Measurements from ENCODE around the gene ASCC2. TPM values are rescaled to one million over a fixed set of nuclear protein-coding genes. Genes with fewer than 3 reads are reported as not detected.
A peak's percentile ranks its signal among the peaks of the same experiment; 100 is the strongest.

Gene ASCC2
- total and polyA plus RNA-seq, 2 experiments from 2014 or later, result 30.5 to 31.3 TPM

GRCh38 chr22:29765905-29766631 lies 72.0 kb downstream of the ASCC2 start:
- Histone ChIP-seq H3K4me1 (ENCODE audit: insufficient read depth) (peaks cover 11% of the 10 kb centered on the region), H3K79me2 (replicated peaks; ENCODE audit: insufficient read depth) (peaks cover 24% of the 10 kb centered on the region), H3K4me2 (peak overlapping the region; percentile 99), H3F3A (replicated peaks; ENCODE audit: low read depth) (peaks cover 4% of the 10 kb centered on the region; the same call in 1 of the 2 replicates), H2AFZ (peak overlapping the region; percentile 80), H3K27me3 (ENCODE audit: insufficient read depth) (no peaks in the 10 kb centered on the region), H3K9me2 (ENCODE audit: insufficient read depth) (no peaks in the 10 kb centered on the region), H3K36me3 (ENCODE audit: insufficient read depth) (no peaks in the 10 kb centered on the region), H3K4me3 (peak overlapping the region; percentile 82), H4K20me1 (replicated peaks; ENCODE audit: insufficient read depth) (peaks cover 4% of the 10 kb centered on the region), H3K27ac (ENCODE audit: low read depth) (peak overlapping the region; percentile 75; the same call in 1 of the 2 replicates)
- Mint-ChIP-seq H3K4me3 (peak overlapping the region; percentile 100), H3K9me3 (no peaks in the 10 kb centered on the region), H3K4me1 (peaks cover 15% of the 10 kb centered on the region), H3K27ac (peak overlapping the region; percentile 93; the same call in 1 of the 2 replicates), H3K27me3 (ENCODE audit: insufficient read depth, low read depth, poor library complexity) (peaks cover 9% of the 10 kb centered on the region), H3K36me3 (ENCODE audit: low read depth) (peaks cover 27% of the 10 kb centered on the region)
- ATAC-seq, result peak; percentile 29
- no peak for DNase-seq (ENCODE audit: low spot score)
- TF ChIP-seq CTCF (conservative IDR thresholded peaks at IDR 0.05; ENCODE audit: low read depth in 2 of 2), result no peak
- no peak for TF ChIP-seq CREB1 (CRISPR knock-in tag; IDR thresholded peaks at IDR 0.05; ENCODE audit: low read depth)
- TF ChIP-seq JUNB (IDR thresholded peaks at IDR 0.05; ENCODE audit: unreplicated experiment), result no peak
- no peak for TF ChIP-seq NANOG (IDR thresholded peaks at IDR 0.05; ENCODE audit: borderline replicate concordance)
- no peak for TF ChIP-seq POLR2AphosphoS5 (IDR thresholded peaks at IDR 0.05; ENCODE audit: low read depth)
- no peak for TF ChIP-seq EZH2 (IDR thresholded peaks at IDR 0.05; ENCODE audit: low read depth, unreplicated experiment)
- no peak for TF ChIP-seq ZNF114 (CRISPR knock-in tag; IDR thresholded peaks at IDR 0.05)
- no peak for TF ChIP-seq EZH2phosphoT487 (IDR thresholded peaks at IDR 0.05; ENCODE audit: unreplicated experiment)
- TF ChIP-seq, protein P1, sequence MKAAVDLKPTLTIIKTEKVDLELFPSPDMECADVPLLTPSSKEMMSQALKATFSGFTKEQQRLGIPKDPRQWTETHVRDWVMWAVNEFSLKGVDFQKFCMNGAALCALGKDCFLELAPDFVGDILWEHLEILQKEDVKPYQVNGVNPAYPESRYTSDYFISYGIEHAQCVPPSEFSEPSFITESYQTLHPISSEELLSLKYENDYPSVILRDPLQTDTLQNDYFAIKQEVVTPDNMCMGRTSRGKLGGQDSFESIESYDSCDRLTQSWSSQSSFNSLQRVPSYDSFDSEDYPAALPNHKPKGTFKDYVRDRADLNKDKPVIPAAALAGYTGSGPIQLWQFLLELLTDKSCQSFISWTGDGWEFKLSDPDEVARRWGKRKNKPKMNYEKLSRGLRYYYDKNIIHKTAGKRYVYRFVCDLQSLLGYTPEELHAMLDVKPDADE (IDR thresholded peaks at IDR 0.05), result no peak
- TF ChIP-seq ZNF331 (CRISPR knock-in tag; IDR thresholded peaks at IDR 0.05; ENCODE audit: low read depth), result no peak
- TF ChIP-seq ZNF462 (CRISPR knock-in tag; IDR thresholded peaks at IDR 0.05), result no peak
- TF ChIP-seq, protein P2, sequence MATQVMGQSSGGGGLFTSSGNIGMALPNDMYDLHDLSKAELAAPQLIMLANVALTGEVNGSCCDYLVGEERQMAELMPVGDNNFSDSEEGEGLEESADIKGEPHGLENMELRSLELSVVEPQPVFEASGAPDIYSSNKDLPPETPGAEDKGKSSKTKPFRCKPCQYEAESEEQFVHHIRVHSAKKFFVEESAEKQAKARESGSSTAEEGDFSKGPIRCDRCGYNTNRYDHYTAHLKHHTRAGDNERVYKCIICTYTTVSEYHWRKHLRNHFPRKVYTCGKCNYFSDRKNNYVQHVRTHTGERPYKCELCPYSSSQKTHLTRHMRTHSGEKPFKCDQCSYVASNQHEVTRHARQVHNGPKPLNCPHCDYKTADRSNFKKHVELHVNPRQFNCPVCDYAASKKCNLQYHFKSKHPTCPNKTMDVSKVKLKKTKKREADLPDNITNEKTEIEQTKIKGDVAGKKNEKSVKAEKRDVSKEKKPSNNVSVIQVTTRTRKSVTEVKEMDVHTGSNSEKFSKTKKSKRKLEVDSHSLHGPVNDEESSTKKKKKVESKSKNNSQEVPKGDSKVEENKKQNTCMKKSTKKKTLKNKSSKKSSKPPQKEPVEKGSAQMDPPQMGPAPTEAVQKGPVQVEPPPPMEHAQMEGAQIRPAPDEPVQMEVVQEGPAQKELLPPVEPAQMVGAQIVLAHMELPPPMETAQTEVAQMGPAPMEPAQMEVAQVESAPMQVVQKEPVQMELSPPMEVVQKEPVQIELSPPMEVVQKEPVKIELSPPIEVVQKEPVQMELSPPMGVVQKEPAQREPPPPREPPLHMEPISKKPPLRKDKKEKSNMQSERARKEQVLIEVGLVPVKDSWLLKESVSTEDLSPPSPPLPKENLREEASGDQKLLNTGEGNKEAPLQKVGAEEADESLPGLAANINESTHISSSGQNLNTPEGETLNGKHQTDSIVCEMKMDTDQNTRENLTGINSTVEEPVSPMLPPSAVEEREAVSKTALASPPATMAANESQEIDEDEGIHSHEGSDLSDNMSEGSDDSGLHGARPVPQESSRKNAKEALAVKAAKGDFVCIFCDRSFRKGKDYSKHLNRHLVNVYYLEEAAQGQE (IDR thresholded peaks at IDR 0.05; ENCODE audit: unreplicated experiment), result no peak
- TF ChIP-seq STAT1 (IDR thresholded peaks at IDR 0.05; ENCODE audit: unreplicated experiment), result no peak
